ENCODE results near the gene ZSWIM5. TPM values are rescaled to one million over a fixed set of nuclear protein-coding genes. Genes with fewer than 3 reads are reported as not detected.

ZSWIM5 gene
- total and polyA plus RNA-seq, 2 of the 8 experiments (the other 6 are each of a cell fraction or from before 2014, with no cell fraction given), result 2.5 to 3.9 TPM

GRCh38 chr1:45101947-45102346 lies 104.5 kb downstream of the ZSWIM5 start:
- Histone ChIP-seq H3K27ac (ENCODE audit: low read depth, low read length) (no peak overlapping the region), H3K4me1 (replicated peaks in 1 of 4; ENCODE audit: control insufficient read depth in 3 of 4, insufficient read depth in 4 of 4, low read length in 3 of 4) (no peaks in the 10 kb centered on the region), H4K8ac (ENCODE audit: extremely low read depth, insufficient read depth, low read length) (no peak overlapping the region), H2BK20ac (ENCODE audit: low read length) (no peak overlapping the region), H3K23ac (ENCODE audit: insufficient read length) (no peak overlapping the region), H3K23me2 (ENCODE audit: low read depth, low read length) (no peaks in the 10 kb centered on the region), H3K4me3 (ENCODE audit: extremely low read depth in 1 of 4, insufficient read depth in 2 of 4, low read depth in 3 of 4, low read length in 4 of 4) (no peak overlapping the region), H2AFZ (ENCODE audit: low read length) (no peak overlapping the region), H3K4ac (replicated peaks; ENCODE audit: insufficient read length, low read depth, low read length) (no peak overlapping the region), H4K91ac (replicated peaks; ENCODE audit: insufficient read length, low read length) (no peak overlapping the region), H3K56ac (replicated peaks; ENCODE audit: insufficient read length, low read depth, low read length) (no peak overlapping the region), H2BK12ac (ENCODE audit: low read depth, low read length) (no peak overlapping the region), H3K36me3 (ENCODE audit: control insufficient read depth in 2 of 4, insufficient read depth in 4 of 4, low read length in 3 of 4) (peaks cover 0 to 6% (median 0%) of the 10 kb centered on the region in 4 experiments; a peak in 1 of 8 replicates), H3K9ac (replicated peaks in 1 of 4; ENCODE audit: extremely low read depth in 1 of 4, low read depth in 3 of 4, low read length in 3 of 4) (no peak overlapping the region), H3K14ac (ENCODE audit: insufficient read length) (no peak overlapping the region), H3K4me2 (ENCODE audit: insufficient read depth in 1 of 2, low read depth in 2 of 2, low read length in 2 of 2) (no peak overlapping the region), H2AK5ac (ENCODE audit: low read depth, low read length) (no peak overlapping the region), H3K79me2 (ENCODE audit: control insufficient read depth in 1 of 2, insufficient read depth in 2 of 2, low read length in 2 of 2) (no peaks in the 10 kb centered on the region), H4K20me1 (replicated peaks in 1 of 2; ENCODE audit: control insufficient read depth in 1 of 2, insufficient read depth in 2 of 2, low read length in 2 of 2) (no peaks in the 10 kb centered on the region), H3K9me3 (ENCODE audit: insufficient read depth in 2 of 2, low read depth in 1 of 2, low read length in 1 of 2) (peaks cover 0 to 21% of the 10 kb centered on the region in 2 experiments; a peak in 2 of 4 replicates), H3K79me1 (ENCODE audit: low read depth, low read length) (no peaks in the 10 kb centered on the region), H4K5ac (ENCODE audit: insufficient read length, low read depth, low read length) (no peak overlapping the region), H2BK5ac (ENCODE audit: low read depth, low read length) (no peak overlapping the region), H3K18ac (ENCODE audit: extremely low read depth, low read length) (no peak overlapping the region), H2BK120ac (replicated peaks; ENCODE audit: low read depth, low read length) (no peak overlapping the region), H2BK15ac (ENCODE audit: low read length) (no peak overlapping the region), H3K27me3 (replicated peaks in 1 of 4; ENCODE audit: control insufficient read depth in 3 of 4, extremely low read depth in 1 of 4, insufficient read depth in 3 of 4, low read length in 3 of 4) (no peaks in the 10 kb centered on the region)
- CTCF ChIA-PET (ENCODE audit: partially characterized antibody), result no interaction called here
- POLR2A ChIA-PET (ENCODE audit: partially characterized antibody), result no interaction called here
- FAIRE-seq (no peak), DNase-seq (ENCODE audit: low read depth in 1 of 2, low spot score in 2 of 2) (no peak)
- TF ChIP-seq JUN (IDR thresholded peaks at IDR 0.05; ENCODE audit: low read depth, low read length), result no peak
- TF ChIP-seq EP300 (IDR thresholded peaks at IDR 0.05; ENCODE audit: borderline replicate concordance in 1 of 2, low read depth in 2 of 2, low read length in 2 of 2), result no peak
- TF ChIP-seq NRF1 (IDR thresholded peaks at IDR 0.05; ENCODE audit: low read depth, low read length), result no peak
- no peak for TF ChIP-seq USF2 (IDR thresholded peaks at IDR 0.05; ENCODE audit: low read length)
- TF ChIP-seq CREB1 (IDR thresholded peaks at IDR 0.05), result no peak
- TF ChIP-seq KDM4A (IDR thresholded peaks at IDR 0.05; ENCODE audit: low read depth, low read length, severe bottlenecking), result no peak
- no peak for TF ChIP-seq CTBP2 (IDR thresholded peaks at IDR 0.05; ENCODE audit: borderline replicate concordance, insufficient read depth, insufficient read length, low read length)
- TF ChIP-seq RNF2 (IDR thresholded peaks at IDR 0.05; ENCODE audit: borderline replicate concordance, low read depth, low read length, missing control alignments, poor library complexity, severe bottlenecking), result no peak
- TF ChIP-seq GABPA (IDR thresholded peaks at IDR 0.05; ENCODE audit: borderline replicate concordance, insufficient read depth, low read length), result no peak
- no peak for TF ChIP-seq MAFK (IDR thresholded peaks at IDR 0.05; ENCODE audit: low read depth, low read length)
- no peak for TF ChIP-seq RBBP5 (IDR thresholded peaks at IDR 0.05; ENCODE audit: borderline replicate concordance, low read depth, low read length)
- TF ChIP-seq JUND (IDR thresholded peaks at IDR 0.05; ENCODE audit: low read length), result no peak
- TF ChIP-seq SP1 (IDR thresholded peaks at IDR 0.05; ENCODE audit: low read depth, low read length), result no peak
